ENCODE measurements around the gene PANK4. TPM values are rescaled to one million over a fixed set of nuclear protein-coding genes. Genes with fewer than 3 reads are reported as not detected.
A peak's percentile ranks its signal among the peaks of the same experiment; 100 is the strongest.

The PANK4 gene
- polyA plus RNA-seq, 2 of the 4 experiments (the other 2 are of a cell fraction) = 8.1 to 13.8 TPM

DNA sequence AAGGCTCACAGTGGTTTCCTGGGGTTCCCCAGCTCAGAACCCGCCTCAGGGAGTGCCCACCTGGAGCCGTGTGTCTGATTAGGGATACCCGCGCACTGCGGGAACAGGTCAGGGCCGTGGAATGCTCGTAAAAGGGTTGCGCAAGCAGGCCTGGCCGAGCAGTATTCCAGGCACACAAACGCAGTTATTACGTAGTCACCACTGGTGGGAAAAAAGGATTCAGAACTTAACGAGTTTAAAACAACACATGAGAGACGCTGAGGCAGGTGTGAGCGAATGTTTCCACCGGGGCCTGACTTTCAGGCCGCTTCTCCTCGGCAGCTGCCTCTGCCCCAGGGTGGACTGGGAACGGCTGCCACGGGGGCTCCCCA lies 32.1 kb downstream of the PANK4 start (continued):
- TF ChIP-seq, protein P1, sequence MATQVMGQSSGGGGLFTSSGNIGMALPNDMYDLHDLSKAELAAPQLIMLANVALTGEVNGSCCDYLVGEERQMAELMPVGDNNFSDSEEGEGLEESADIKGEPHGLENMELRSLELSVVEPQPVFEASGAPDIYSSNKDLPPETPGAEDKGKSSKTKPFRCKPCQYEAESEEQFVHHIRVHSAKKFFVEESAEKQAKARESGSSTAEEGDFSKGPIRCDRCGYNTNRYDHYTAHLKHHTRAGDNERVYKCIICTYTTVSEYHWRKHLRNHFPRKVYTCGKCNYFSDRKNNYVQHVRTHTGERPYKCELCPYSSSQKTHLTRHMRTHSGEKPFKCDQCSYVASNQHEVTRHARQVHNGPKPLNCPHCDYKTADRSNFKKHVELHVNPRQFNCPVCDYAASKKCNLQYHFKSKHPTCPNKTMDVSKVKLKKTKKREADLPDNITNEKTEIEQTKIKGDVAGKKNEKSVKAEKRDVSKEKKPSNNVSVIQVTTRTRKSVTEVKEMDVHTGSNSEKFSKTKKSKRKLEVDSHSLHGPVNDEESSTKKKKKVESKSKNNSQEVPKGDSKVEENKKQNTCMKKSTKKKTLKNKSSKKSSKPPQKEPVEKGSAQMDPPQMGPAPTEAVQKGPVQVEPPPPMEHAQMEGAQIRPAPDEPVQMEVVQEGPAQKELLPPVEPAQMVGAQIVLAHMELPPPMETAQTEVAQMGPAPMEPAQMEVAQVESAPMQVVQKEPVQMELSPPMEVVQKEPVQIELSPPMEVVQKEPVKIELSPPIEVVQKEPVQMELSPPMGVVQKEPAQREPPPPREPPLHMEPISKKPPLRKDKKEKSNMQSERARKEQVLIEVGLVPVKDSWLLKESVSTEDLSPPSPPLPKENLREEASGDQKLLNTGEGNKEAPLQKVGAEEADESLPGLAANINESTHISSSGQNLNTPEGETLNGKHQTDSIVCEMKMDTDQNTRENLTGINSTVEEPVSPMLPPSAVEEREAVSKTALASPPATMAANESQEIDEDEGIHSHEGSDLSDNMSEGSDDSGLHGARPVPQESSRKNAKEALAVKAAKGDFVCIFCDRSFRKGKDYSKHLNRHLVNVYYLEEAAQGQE (IDR thresholded peaks at IDR 0.05) = no peak
- TF ChIP-seq, protein P2, sequence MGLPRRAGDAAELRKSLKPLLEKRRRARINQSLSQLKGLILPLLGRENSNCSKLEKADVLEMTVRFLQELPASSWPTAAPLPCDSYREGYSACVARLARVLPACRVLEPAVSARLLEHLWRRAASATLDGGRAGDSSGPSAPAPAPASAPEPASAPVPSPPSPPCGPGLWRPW (IDR thresholded peaks at IDR 0.05) = no peak
- TF ChIP-seq TP53 (CRISPR knock-in tag; IDR thresholded peaks at IDR 0.05) (no peak), RFX5 (IDR thresholded peaks at IDR 0.05) (no peak), NR3C1 (IDR thresholded peaks at IDR 0.05) (no peak), EHF (CRISPR knock-in tag; IDR thresholded peaks at IDR 0.05) (no peak)

DNA sequence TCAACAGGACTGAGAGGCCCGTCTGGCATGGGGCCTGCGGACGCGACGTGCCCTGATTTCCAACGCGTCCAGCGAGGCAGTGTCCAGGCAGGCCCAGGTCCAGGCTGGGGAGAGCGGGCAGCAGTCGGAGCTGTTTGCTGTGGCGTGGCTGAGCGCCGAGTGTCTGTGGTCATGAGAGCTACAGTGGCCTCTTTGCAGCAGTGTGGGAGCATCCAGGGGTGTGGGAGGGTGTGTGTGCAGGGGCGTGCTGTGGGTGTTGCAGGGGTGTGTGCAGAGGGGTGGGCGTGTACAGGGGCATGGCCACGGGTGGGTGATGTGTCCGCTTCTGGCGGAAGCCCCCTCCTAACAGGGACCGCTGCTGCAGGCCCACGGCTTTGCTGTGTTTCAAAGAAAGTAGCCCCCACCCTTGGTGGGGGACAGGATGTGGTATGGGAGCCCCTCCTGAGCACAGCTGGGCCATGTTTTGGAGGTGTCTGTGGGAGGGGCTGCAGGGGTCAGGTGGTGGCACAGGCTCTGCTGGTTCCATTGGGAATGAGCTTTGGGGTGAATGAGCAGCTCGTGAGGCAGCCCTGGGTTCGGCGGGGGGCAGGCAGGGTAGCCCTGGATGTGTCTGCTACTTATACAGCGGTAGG lies 32.6 kb downstream of the PANK4 start:
- Histone ChIP-seq H3K4me2 (peak overlapping the region; percentile 59), H3K9me3 (peaks cover 5% of the 10 kb centered on the region; the same call in 1 of the 3 replicates), H3K27ac (peak overlapping the region in 1 of 2 experiments; percentile 79; a peak in 3 of 6 replicates), H3K4me1 (peaks cover 16% of the 10 kb centered on the region), H3K4me3 (no peak overlapping the region)
- FAIRE-seq (no peak), ATAC-seq (peak in 1 of 2 experiments; percentile 12; a peak in 1 of 6 replicates), DNase-seq (ENCODE audit: low read depth in 1 of 2, low spot score in 1 of 2) (no peak)
- CTCF ChIA-PET = interaction anchor here (1.0 to 1.6 kb wide), 3 partner anchors 37 to 53 kb away, joined by 3 to 5 read pairs (median 4); no protein-coding TSS in a partner anchor
- POLR2A ChIA-PET = interaction anchor here (0.9 kb wide), 1 partner anchor 12 kb away, joined by 3 read pairs; no protein-coding TSS in a partner anchor
- 100% methylated on average over 2 of the region's 24 CpGs for WGBS (ENCODE audit: missing lambda C conversion rate)
- TF ChIP-seq FOSL2 (IDR thresholded peaks at IDR 0.05) (no peak), FOSL2 (CRISPR knock-in tag; IDR thresholded peaks at IDR 0.05) (no peak), HOXB13 (CRISPR knock-in tag; IDR thresholded peaks at IDR 0.05; ENCODE audit: low read depth) (no peak), EHF (CRISPR knock-in tag; IDR thresholded peaks at IDR 0.05) (no peak), HOXB5 (CRISPR knock-in tag; IDR thresholded peaks at IDR 0.05) (no peak), JUN (IDR thresholded peaks at IDR 0.05) (no peak), ZFP36 (IDR thresholded peaks at IDR 0.05; ENCODE audit: borderline replicate concordance, partially characterized antibody) (no peak), NFE2L2 (conservative IDR thresholded peaks at IDR 0.05; ENCODE audit: low read length) (no peak), PHF8 (IDR thresholded peaks at IDR 0.05; ENCODE audit: borderline replicate concordance, low read depth) (no peak)
- TF ChIP-seq, protein P3, sequence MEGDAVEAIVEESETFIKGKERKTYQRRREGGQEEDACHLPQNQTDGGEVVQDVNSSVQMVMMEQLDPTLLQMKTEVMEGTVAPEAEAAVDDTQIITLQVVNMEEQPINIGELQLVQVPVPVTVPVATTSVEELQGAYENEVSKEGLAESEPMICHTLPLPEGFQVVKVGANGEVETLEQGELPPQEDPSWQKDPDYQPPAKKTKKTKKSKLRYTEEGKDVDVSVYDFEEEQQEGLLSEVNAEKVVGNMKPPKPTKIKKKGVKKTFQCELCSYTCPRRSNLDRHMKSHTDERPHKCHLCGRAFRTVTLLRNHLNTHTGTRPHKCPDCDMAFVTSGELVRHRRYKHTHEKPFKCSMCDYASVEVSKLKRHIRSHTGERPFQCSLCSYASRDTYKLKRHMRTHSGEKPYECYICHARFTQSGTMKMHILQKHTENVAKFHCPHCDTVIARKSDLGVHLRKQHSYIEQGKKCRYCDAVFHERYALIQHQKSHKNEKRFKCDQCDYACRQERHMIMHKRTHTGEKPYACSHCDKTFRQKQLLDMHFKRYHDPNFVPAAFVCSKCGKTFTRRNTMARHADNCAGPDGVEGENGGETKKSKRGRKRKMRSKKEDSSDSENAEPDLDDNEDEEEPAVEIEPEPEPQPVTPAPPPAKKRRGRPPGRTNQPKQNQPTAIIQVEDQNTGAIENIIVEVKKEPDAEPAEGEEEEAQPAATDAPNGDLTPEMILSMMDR (IDR thresholded peaks at IDR 0.05) = no peak
- TF ChIP-seq, protein P2 (IDR thresholded peaks at IDR 0.05) = no peak
- TF ChIP-seq, protein P4, sequence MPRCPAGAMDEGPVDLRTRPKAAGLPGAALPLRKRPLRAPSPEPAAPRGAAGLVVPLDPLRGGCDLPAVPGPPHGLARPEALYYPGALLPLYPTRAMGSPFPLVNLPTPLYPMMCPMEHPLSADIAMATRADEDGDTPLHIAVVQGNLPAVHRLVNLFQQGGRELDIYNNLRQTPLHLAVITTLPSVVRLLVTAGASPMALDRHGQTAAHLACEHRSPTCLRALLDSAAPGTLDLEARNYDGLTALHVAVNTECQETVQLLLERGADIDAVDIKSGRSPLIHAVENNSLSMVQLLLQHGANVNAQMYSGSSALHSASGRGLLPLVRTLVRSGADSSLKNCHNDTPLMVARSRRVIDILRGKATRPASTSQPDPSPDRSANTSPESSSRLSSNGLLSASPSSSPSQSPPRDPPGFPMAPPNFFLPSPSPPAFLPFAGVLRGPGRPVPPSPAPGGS (IDR thresholded peaks at IDR 0.05) = no peak
- TF ChIP-seq, protein P5, sequence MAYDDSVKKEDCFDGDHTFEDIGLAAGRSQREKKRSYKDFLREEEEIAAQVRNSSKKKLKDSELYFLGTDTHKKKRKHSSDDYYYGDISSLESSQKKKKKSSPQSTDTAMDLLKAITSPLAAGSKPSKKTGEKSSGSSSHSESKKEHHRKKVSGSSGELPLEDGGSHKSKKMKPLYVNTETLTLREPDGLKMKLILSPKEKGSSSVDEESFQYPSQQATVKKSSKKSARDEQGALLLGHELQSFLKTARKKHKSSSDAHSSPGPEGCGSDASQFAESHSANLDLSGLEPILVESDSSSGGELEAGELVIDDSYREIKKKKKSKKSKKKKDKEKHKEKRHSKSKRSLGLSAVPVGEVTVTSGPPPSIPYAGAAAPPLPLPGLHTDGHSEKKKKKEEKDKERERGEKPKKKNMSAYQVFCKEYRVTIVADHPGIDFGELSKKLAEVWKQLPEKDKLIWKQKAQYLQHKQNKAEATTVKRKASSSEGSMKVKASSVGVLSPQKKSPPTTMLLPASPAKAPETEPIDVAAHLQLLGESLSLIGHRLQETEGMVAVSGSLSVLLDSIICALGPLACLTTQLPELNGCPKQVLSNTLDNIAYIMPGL (CRISPR knock-in tag; IDR thresholded peaks at IDR 0.05; ENCODE audit: borderline replicate concordance) = no peak

Data from A549 (cell line).